GM19372 (cell line): ENCODE results near the gene DDI1.

ENCODE experiments used
- ATAC-seq: cut with Tn5 transposase; IDR thresholded peaks from one replicate; pipeline ENCODE4 v1.9.1; 2021; ENCODE audit warnings: mild to moderate bottlenecking, low read depth, moderate library complexity; ENCODE audit not compliant: unreplicated experiment

DDI1 gene

DNA sequence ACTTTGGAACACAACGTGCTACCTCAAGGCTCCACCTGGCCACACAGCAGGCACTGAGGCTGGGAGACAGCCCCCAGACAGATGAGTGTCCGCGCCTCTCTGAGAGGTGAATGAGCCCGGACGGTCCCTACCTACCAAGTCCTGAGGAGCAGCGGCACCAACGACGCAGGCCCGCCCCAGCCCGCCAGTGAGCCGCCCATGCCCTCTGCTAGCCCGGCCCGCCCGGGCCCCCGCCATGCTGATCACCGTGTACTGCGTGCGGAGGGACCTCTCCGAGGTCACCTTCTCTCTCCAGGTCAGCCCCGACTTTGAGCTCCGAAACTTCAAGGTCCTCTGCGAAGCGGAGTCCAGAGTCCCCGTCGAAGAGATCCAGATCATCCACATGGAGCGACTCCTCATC, at the start of gene DDI1:
Gene DDI1 (plus strand): TSS at position 53 of the 400 bp plus-strand sequence. CDS start 183 bp downstream, at position 236.
- no peak for ATAC-seq

DNA sequence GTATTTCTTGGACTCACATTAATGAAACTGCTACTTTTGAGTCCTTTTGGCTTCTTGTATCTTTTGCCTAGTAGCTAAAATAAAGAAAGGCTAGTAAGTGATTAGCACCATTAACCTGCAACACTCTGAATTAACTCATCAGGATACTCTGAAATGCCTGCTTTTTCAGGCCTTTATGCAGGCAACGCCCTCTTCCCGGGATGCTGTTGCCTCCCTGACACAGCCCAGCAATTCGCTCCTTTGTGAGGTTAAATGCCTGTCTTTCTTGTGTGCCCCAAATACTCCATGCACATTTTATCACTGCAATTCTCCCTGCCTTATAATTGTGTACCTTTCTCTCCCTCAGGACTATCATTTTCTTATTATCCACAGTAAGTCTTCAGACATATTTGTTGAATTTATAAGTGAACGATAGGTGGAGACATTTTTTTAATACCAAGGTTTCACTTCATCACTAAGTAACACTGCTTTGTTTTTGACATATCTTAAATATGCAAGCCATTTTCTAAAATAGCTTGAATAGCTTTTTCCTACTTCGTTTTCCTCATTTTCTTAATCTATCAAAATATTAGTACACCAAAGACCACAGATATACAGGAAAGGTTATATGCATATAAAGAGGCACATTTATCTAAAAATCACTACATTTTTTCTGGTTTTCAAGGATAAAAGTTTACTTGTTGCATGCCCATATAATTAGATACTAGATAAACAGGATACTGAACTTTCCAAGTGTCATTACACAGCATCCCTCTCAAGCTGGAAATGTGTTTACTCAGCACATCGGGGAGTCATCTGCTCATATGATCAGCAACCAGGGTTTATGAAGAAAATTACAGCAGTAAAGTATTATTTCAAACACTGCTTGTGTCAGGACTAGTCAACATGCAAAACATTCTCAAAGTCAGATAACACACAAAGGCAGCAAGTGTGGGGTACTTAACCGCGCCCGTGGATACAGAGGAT, 48.5 kb upstream of the DDI1 start:
- ATAC-seq, result no peak

DNA sequence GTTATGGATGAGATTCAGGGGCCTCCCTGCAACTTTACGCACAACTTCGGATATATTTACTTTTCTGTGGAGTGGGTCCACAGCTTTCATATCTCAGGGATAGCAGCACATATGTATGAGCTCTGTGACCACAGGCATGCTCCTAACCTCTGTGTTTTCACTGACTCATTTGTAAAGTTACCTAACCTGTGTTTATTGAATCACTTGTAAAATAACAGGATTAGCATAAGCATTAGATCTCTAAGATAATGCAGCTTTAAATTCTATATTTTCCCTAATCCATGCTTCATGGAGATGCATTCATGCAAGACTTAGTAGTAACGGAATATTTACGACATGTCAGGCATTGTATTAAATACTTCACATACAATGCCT, 47.9 kb upstream of the DDI1 start:
- no peak for ATAC-seq

DNA sequence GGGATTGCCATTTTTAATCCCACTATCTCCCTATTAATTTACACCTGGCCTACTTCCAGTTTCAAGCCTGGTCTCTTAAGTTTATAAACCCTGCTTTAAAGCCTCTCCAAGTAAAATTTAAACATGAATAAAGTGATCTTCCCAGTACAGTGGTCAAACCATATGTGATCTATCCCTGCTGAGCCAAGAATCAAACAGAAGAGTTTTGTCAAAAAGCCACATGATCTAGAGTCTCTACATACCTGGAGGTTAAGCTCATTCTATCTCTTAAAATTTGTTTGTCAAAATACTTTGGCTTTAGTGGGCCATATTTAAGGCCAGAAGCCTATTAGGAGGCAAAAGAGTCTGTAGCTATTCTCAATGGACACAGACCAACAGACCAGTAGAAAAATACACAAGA, 42.9 kb upstream of the DDI1 start:
- ATAC-seq, result no peak

DNA sequence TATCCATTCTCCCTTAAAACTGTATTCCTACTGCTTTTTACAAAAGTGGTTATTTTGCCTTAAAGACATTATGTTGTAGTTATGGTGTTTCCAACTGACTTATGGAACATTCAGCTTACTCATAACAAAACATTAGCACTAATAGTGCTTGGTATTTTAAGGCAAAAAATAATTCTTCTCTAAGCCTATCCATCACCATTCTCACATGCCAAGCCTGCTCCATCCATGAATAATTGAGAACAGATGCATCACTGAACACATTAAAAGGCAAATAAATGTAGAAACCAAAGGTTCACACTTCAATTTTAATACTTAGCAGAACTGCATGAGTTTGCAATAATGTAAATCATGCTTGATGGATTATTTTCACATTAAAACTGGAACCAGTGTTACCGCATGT, 42.3 kb upstream of the DDI1 start:
- no peak for ATAC-seq

DNA sequence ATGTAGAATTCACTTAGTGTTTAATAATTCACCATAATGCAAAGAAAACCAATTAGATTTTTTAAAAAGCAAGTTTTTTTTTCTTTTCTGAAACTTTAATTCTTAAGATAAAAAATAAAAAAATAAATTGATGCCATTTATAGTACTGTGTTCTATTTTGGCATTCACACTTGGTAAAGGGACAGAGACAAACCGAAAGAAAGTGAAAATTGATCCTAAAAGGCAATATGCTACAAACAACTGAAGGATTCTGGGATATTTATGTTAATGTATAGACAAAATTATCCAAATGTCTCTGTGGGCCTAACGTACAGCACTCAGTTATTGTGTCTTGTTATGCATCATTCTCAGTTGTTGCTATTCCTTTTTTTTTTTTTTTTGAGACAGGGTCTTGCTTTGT, 41.9 kb upstream of the DDI1 start:
- no peak for ATAC-seq

DNA sequence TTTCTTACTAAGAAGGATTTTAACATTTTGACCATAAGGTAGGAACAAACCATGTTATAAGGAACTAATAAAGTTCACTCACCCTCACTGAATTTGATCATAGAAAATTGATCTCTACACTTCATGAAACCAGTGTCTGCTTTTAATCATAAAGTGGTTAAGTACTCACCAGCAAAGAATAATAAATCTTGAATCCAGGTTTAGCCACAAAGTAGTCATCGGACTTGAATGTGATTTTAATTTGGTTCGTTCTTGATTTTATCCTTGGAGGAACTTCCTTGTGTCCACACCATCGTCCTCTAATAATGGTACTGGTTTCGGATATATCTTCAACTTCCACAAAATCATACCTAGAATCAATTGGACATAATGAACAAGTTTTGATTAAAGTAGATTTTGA, 40.5 kb upstream of the DDI1 start:
- no peak for ATAC-seq

DNA sequence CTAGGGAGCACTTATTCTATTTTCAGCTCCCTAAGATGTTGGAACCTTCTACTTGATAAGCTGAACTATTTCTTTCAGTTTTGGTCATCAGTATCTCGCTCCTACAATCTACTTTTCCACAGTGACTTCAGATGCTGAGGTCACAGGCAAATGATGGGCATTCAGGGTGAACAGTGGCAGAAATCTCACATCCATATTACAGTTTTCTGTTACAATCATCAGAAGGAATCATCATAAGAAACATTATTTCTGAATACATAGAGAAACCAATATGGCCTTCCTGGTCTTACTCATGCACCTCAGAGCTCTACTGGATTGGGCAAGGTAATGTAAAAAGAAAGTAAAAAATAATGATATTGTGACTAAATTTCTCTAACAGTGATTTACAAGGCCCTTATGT, 39.4 kb upstream of the DDI1 start:
- no peak for ATAC-seq

DNA sequence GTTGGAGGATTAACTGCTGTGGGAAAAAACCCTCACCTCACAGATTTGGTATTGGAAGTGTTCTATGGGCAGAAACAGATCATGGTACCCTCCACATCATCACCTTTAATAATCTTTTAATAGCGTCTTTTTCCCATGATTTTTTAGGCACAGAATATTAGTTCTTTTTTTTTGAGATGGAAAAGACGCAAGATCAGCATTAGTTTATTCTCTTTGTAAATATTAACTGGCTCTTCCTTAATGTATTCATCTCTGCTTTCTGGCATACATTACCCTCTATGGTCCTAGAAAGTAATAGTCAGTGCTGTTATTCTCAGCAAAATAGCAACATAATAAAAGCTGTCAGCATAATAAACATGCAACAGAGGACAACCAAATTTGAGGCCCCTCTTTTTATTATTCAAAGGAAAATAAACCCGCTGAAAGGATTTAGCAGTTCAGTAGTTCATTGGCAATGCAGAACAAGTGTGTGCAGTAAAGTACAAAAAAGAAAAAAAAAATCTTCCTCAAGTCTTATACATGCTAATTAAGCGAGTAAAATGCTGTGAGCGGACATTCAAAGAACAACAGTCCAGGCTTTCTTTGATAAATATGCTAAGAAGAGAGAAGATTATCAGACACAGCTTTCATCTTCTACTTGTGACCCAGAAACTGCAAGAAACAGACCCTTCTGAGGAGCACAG, 37.5 kb upstream of the DDI1 start:
- no peak for ATAC-seq

DNA sequence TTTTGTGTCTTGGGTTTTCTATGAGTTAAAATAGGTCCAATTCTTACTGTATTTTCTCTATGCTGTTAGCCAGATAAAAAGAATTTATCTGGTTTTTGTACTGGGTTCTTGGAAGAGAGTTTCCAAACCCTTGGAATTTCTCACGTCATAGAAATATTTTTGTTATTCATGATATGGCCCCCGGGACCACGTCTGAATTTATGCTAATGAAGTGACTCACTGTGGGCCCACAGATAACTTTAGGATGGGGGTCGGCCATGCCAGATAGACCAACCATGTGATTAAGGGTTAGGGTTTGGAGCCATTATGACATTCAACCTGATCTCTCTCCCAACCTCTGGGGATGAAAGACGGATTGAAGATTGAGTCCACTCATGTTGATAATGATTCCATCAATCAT, 35.6 kb upstream of the DDI1 start:
- ATAC-seq, result no peak

DNA sequence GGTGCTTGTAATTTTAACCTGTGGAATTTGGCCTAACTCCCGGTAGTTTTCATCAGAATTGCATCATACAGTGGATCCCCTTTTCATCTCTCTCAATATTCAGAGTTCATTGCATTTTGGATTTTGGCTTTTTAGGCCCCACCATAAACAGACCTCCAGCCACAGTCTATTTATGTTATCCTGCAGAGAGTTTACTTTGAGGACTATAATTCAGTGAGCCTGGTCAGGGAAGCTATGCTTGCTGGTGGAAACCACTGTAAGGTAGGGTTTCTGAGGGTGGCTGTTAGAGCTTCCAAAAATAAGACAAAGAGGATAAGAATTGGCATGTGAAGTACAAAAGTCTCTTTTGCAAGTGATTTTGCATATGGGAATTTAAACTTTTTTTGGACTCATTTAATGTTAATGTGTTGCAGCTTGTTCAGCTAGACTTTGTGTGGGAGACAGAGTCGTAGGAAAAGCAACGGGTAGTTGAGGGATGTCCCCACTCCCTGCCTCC, 34.8 kb upstream of the DDI1 start:
- no peak for ATAC-seq

DNA sequence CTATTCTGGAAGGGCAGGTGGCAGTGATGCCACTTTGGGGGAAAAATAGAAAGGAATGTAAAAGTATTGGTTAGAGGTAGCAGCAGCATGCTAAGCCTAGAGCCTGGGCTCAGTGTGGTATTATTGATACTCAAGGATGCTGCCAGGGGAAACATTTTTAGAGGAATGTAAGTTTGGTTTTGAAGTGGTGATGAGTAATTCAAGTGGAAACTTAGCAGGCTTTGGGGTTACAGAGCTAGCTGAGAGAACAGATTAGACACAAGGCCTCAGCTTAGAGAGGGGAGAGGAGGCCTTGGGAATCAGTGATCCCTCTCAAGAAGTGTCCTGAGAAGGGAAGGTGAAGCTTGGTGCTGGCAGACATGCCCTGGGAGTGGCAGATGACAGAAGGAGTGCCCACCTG, 32.9 kb upstream of the DDI1 start:
- no peak for ATAC-seq

DNA sequence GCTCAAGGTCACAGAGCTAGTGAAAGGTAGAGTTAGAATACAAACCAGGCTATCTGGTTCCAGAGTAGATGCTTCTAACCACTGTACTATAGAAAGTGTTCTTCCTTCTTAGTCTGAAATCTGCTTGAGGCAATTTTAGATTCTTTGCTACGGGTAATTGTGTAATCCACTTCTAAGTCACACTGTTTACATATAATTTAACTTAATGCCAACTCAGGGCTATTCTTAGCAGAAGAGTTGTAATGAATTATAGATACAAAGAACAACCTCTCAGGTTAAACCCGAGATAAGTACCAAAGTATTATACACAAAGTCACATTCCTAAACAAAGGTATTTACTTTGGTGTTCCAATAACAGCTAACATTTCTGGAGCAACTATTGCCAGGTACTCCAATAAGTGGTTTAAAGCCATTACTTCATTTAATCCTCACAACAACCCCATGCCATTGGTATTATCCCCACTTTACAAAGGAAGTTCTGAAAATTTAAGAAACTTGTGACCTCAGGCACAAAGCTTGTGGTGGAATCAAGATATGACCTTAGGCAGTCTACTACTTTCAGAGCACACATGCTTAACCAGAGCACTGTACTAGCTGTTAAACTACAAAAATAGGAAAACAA, 31.1 kb upstream of the DDI1 start:
- ATAC-seq, result no peak

DNA sequence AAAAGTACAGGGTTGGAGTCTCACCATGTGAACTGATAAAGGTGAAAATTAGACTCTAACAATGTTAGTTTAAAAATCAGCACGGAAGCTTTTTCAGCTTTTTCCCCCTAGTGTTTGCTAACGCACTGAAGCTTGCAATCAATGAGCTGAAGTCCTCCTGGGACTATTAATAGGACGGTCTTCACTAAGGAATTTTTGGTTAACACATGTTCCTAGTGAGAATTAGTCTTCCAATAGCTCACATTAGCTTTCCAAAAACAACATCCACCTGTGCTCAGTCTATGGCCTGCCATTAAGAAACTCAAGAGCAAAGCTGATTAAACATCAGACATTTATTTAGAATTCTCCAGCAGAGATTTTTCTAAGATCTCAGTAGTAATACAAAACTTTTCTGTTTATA, 26.7 kb upstream of the DDI1 start:
- no peak for ATAC-seq

DNA sequence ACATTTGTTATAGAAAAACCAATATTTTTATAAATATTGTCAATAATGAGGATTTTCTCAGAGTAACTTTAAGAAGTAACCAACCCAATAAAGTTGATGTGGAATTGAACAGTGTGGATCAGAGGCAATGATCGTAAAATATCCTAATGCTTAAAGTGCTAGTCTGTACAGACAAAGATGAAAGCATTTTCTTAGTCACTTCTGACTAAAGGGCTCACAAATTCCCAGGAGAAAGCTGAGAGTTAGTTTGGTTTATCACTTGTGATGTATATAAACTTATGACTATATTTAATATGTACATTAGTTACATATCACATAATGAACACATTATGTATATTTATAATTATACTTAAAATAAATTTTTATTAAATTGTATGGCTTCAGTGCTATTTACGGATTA, 25.4 kb upstream of the DDI1 start:
- no peak for ATAC-seq

DNA sequence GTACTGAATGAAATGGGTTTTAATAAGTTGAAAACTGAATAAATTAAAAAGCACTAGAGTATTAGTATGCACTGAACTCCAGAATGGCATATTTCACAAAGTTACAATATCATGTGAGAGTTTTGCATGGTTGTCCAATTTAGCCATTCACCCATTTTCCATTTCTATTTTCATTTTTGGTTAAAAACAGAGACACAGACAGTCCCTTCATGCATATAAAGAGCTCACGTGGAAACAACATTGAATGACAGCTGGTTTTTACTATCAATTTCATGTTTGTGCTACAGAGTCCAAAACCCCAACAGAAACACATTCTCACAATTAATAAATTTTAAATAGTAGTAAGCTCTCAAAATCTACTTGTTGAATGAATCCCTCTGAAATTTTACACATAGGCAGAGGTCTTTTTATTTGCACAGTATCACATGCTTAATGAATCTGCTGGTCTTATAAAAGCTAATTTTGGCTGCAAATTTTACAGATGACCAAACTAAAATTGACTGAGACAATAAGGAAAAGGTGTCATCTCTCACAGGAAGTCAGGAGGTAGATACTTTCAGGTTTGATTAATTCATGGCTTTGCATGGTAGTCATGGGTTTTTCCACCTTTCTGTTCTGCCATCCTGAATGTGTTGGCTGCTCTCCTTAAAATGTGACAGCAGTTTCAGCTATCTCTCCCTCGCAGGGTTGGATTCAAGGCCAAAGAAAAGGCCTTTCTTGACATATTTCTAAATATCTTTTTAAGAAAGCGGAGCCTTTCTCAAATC, 20.6 kb upstream of the DDI1 start:
- peak; percentile 91 for ATAC-seq

DNA sequence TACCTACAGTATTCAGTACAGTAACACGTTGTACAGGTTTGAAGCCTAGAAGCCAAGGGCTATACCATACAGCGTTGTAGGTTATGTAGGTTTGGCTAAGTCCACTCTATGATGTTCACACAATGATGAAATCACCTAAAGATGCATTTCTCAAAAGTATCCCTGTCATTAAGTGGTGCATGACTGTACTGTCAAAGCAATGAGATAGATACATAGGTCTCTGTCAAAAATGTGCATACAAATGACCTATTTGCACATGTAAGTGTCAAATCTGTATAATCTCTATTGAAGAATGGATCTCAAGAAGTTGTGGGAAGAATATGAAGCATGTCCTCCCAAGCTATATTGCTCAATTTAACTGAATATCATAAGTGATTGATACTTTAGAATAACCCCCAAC, 11.9 kb upstream of the DDI1 start:
- ATAC-seq, result no peak

DNA sequence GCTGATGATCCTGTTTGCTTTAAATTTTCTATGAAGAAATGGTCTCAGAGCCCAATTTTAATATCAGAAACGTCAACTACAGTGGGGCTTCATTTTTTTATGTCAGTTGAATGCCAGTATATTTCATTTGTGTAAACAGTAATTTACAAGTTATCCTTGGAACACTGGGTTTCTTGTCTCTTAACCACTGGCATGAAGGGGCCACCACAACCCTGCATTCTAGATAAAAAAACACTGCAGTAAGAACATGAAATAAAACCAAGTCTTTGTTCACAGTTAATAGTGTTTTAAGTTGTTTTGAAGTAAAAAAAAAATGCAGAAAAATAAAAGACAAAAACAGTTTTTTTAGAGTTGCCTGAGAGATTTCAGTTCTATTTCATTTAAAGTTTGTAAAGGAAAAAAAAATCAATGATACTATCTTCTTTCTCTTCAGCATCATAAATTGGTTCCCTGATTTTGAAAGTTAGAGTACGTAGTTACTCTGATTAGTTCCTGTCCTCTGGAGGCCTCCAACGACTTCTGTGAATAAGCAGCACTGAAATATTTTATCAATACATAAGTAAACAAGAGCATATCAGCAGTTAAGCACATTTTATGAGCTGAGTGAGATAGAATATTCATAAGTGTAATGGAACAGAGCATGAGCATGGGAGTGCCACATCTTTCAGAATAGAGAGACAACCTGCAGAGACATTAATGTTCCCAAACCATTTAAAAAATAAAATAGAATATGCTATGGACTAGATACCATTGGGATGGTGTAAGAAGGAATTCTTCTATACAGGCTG, 7.8 kb upstream of the DDI1 start:
- ATAC-seq, result no peak

DNA sequence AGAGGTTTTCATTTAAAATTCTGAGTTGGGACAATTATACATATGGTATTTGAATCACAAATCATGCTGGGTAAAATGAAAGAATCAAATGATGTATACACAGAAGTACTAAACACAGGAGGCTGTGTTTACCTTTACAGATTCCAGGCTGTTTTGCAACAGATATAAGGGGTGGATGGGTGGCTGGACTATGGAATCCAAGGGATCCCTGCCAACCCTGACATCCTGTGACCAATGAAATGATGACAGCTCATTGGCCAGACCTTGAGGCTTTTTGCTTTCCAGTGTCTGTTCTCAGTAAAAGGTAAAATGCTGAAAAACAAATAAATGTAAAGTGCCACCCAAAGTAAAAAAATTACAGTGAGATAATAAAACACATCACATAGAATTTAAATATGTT, 3.3 kb upstream of the DDI1 start:
- ATAC-seq, result no peak

DNA sequence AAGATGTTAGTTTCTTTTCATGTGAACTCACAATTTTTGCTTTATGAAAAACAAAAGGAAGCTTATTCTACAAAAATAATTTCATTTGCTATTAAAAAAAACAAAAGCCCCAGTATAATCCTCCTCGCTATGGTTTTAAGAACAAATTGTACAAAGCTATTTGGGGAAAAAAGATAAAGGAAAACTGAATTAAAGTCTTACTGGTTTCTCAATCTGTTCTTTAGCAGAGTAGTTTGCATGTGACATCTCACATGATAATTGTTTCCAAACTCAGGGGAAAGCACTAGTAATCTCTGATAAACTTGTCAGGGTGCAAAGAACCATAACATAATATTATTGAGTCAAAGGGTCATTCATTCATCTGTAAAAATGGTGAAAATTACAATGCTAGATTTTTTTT, 2.9 kb upstream of the DDI1 start:
- no peak for ATAC-seq
